PFSK-1 (cell line): ENCODE results near the gene DPYSL3.

Source experiments
- POLR2AphosphoS5 ChIP-seq: IDR thresholded peaks from 2 replicates; pipeline ENCODE4 v1.6.1; 2012; ENCODE audit warnings: low read depth, mild to moderate bottlenecking, control low read depth, low read length, moderate library complexity
- SIN3A ChIP-seq: IDR thresholded peaks from 2 replicates; pipeline ENCODE4 v1.6.1; 2012; ENCODE audit warnings: mild to moderate bottlenecking, low read length, moderate library complexity, borderline replicate concordance; ENCODE audit not compliant: insufficient read depth
- TAF1 ChIP-seq: IDR thresholded peaks from 2 replicates; pipeline ENCODE4 v1.6.1; 2012; ENCODE audit warnings: low read length, control low read depth, borderline replicate concordance; ENCODE audit not compliant: insufficient read depth

GRCh38 chr5:147534172-147534951, 24.5 kb upstream of the DPYSL3 start:
- TF ChIP-seq TAF1 (no peak), POLR2AphosphoS5 (no peak), SIN3A (no peak)
